Measurements from ENCODE around the gene DYNLRB1. TPM values are rescaled to one million over a fixed set of nuclear protein-coding genes. Genes with fewer than 3 reads are reported as not detected.
A peak's percentile ranks its signal among the peaks of the same experiment; 100 is the strongest.

DYNLRB1 gene
- total and polyA plus RNA-seq, 2 of the 13 experiments (the other 11 are each of a cell fraction or from before 2014, with no cell fraction given) = 140 to 244 TPM

GRCh38 chr20:34515484-34516246 is 557 bp upstream of the DYNLRB1 start (continued):
- no peak for TF ChIP-seq MYNN (CRISPR knock-in tag; IDR thresholded peaks at IDR 0.05; ENCODE audit: low read depth)
- no peak for TF ChIP-seq NFYB (CRISPR knock-in tag; IDR thresholded peaks at IDR 0.05)
- no peak for TF ChIP-seq ZNF878 (CRISPR knock-in tag; IDR thresholded peaks at IDR 0.05)
- TF ChIP-seq SMAD3 (CRISPR knock-in tag; IDR thresholded peaks at IDR 0.05) = peak; percentile 73
- TF ChIP-seq, protein P1, sequence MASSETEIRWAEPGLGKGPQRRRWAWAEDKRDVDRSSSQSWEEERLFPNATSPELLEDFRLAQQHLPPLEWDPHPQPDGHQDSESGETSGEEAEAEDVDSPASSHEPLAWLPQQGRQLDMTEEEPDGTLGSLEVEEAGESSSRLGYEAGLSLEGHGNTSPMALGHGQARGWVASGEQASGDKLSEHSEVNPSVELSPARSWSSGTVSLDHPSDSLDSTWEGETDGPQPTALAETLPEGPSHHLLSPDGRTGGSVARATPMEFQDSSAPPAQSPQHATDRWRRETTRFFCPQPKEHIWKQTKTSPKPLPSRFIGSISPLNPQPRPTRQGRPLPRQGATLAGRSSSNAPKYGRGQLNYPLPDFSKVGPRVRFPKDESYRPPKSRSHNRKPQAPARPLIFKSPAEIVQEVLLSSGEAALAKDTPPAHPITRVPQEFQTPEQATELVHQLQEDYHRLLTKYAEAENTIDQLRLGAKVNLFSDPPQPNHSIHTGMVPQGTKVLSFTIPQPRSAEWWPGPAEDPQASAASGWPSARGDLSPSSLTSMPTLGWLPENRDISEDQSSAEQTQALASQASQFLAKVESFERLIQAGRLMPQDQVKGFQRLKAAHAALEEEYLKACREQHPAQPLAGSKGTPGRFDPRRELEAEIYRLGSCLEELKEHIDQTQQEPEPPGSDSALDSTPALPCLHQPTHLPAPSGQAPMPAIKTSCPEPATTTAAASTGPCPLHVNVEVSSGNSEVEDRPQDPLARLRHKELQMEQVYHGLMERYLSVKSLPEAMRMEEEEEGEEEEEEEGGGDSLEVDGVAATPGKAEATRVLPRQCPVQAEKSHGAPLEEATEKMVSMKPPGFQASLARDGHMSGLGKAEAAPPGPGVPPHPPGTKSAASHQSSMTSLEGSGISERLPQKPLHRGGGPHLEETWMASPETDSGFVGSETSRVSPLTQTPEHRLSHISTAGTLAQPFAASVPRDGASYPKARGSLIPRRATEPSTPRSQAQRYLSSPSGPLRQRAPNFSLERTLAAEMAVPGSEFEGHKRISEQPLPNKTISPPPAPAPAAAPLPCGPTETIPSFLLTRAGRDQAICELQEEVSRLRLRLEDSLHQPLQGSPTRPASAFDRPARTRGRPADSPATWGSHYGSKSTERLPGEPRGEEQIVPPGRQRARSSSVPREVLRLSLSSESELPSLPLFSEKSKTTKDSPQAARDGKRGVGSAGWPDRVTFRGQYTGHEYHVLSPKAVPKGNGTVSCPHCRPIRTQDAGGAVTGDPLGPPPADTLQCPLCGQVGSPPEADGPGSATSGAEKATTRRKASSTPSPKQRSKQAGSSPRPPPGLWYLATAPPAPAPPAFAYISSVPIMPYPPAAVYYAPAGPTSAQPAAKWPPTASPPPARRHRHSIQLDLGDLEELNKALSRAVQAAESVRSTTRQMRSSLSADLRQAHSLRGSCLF (CRISPR knock-in tag; IDR thresholded peaks at IDR 0.05; ENCODE audit: borderline replicate concordance) = peak; percentile 46
- 0 out of 2 replicates have a peak, but pooled peaks have one; percentile 61 for TF ChIP-seq ZFP90 (CRISPR knock-in tag; IDR thresholded peaks at IDR 0.05; ENCODE audit: borderline replicate concordance)
- no peak for TF ChIP-seq TCF7 (IDR thresholded peaks at IDR 0.05; ENCODE audit: low read depth)
- no peak for TF ChIP-seq MAZ (IDR thresholded peaks at IDR 0.05; ENCODE audit: borderline replicate concordance, low read depth, low read length)
- TF ChIP-seq MAZ (CRISPR knock-in tag; IDR thresholded peaks at IDR 0.05; ENCODE audit: low read depth) = no peak
- peak; percentile 30; the same call in 1 of the 2 replicates for TF ChIP-seq FIP1L1 (IDR thresholded peaks at IDR 0.05; ENCODE audit: borderline replicate concordance, insufficient read depth, low read depth, low read length)
- TF ChIP-seq DR1 (CRISPR knock-in tag; IDR thresholded peaks at IDR 0.05) = 0 out of 2 replicates have a peak, but pooled peaks have one; percentile 7
- no peak; the same call in 1 of the 2 replicates for TF ChIP-seq ZNF460 (CRISPR knock-in tag; IDR thresholded peaks at IDR 0.05; ENCODE audit: borderline replicate concordance)
- peak; percentile 4; the same call in 1 of the 2 replicates for TF ChIP-seq ELF3 (CRISPR knock-in tag; IDR thresholded peaks at IDR 0.05)
- peak; percentile 60; the same call in 1 of the 2 replicates for TF ChIP-seq ISX (CRISPR knock-in tag; conservative IDR thresholded peaks at IDR 0.05)
- no peak for TF ChIP-seq BCLAF1 (IDR thresholded peaks at IDR 0.05)
- TF ChIP-seq ZFY (CRISPR knock-in tag; IDR thresholded peaks at IDR 0.05) = no peak
- TF ChIP-seq, protein P2, sequence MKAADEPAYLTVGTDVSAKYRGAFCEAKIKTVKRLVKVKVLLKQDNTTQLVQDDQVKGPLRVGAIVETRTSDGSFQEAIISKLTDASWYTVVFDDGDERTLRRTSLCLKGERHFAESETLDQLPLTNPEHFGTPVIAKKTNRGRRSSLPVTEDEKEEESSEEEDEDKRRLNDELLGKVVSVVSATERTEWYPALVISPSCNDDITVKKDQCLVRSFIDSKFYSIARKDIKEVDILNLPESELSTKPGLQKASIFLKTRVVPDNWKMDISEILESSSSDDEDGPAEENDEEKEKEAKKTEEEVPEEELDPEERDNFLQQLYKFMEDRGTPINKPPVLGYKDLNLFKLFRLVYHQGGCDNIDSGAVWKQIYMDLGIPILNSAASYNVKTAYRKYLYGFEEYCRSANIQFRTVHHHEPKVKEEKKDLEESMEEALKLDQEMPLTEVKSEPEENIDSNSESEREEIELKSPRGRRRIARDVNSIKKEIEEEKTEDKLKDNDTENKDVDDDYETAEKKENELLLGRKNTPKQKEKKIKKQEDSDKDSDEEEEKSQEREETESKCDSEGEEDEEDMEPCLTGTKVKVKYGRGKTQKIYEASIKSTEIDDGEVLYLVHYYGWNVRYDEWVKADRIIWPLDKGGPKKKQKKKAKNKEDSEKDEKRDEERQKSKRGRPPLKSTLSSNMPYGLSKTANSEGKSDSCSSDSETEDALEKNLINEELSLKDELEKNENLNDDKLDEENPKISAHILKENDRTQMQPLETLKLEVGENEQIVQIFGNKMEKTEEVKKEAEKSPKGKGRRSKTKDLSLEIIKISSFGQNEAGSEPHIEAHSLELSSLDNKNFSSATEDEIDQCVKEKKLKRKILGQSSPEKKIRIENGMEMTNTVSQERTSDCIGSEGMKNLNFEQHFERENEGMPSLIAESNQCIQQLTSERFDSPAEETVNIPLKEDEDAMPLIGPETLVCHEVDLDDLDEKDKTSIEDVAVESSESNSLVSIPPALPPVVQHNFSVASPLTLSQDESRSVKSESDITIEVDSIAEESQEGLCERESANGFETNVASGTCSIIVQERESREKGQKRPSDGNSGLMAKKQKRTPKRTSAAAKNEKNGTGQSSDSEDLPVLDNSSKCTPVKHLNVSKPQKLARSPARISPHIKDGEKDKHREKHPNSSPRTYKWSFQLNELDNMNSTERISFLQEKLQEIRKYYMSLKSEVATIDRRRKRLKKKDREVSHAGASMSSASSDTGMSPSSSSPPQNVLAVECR (CRISPR knock-in tag; IDR thresholded peaks at IDR 0.05; ENCODE audit: borderline replicate concordance) = no peak

All from HepG2 (cell line).